Karpas-422 (cell line): Measurements from ENCODE around the gene DNAJC21. TPM values are rescaled to one million over a fixed set of nuclear protein-coding genes. Genes with fewer than 3 reads are reported as not detected.

Source experiments
- DNase-seq: peaks from one replicate; pipeline ENCODE4 v3.0.0-alpha.2; 2015
- H2AFZ ChIP-seq: fragments of 200-600 bp; sonication (generic); 2 replicates; pipeline ENCODE4 v1.6.1; 2014; ENCODE audit warnings: antibody characterized with exemption, low read length, mixed read lengths
- H3K27ac ChIP-seq: fragments of 200-600 bp; sonication (generic); 2 replicates; pipeline ENCODE4 v1.5.1; 2014; ENCODE audit warnings: mild to moderate bottlenecking, low read length, moderate library complexity
- H3K27me3 ChIP-seq: fragments of 200-600 bp; sonication (generic); 2 replicates; pipeline ENCODE4 v1.6.1; 2014; ENCODE audit warnings: low read length, mixed read lengths
- H3K36me3 ChIP-seq: fragments of 200-600 bp; sonication (generic); 2 replicates; pipeline ENCODE4 v1.6.1; 2014; ENCODE audit warnings: low read length, mixed read lengths; ENCODE audit not compliant: insufficient read depth
- H3K4me1 ChIP-seq: fragments of 200-600 bp; sonication (generic); 2 replicates; pipeline ENCODE4 v1.6.1; 2014; ENCODE audit warnings: mild to moderate bottlenecking, low read length, mixed read lengths
- H3K4me2 ChIP-seq: fragments of 200-600 bp; sonication (generic); 2 replicates; pipeline ENCODE4 v1.6.1; 2014; ENCODE audit warnings: low read length, low read depth, mild to moderate bottlenecking; ENCODE audit not compliant: poor library complexity, severe bottlenecking
- H3K4me3 ChIP-seq: fragments of 200-600 bp; sonication (generic); 2 replicates; pipeline ENCODE4 v1.5.1; 2014; ENCODE audit warnings: mild to moderate bottlenecking, antibody characterized with exemption, low read length, mixed read lengths
- H3K79me2 ChIP-seq: fragments of 200-600 bp; sonication (generic); 2 replicates; pipeline ENCODE4 v1.6.1; 2014; ENCODE audit warnings: mild to moderate bottlenecking, low read length, mixed read lengths
- H3K9ac ChIP-seq: fragments of 200-600 bp; sonication (generic); 2 replicates; pipeline ENCODE4 v1.6.0; 2014; ENCODE audit warnings: low read length
- H3K9me2 ChIP-seq: fragments of 200-600 bp; sonication (generic), shearing (Covaris generic); replicated peaks from 2 replicates; pipeline ENCODE4 v1.6.0; 2014; ENCODE audit warnings: mild to moderate bottlenecking, low read length, moderate library complexity; ENCODE audit not compliant: insufficient read depth
- H3K9me3 ChIP-seq: fragments of 300-700, 200-600 bp; sonication (generic); 2 replicates; pipeline ENCODE4 v1.6.1; 2014; ENCODE audit warnings: low read length, mixed read lengths
- H4K20me1 ChIP-seq: fragments of 200-600 bp; sonication (generic); 2 replicates; pipeline ENCODE4 v1.6.1; 2014; ENCODE audit warnings: mild to moderate bottlenecking, antibody characterized with exemption, low read length, low read depth; ENCODE audit not compliant: insufficient read depth
- total RNA-seq: library from RNA; depleted of rRNA; stranded (reverse); fragments of >200 nt; shearing (Covaris generic); gene quantifications from 2 replicates; pipeline ENCODE4 v1.2.3, GENCODE V29; 2014; ENCODE audit warnings: low replicate concordance; rRNA removed

DNAJC21 gene
- 40.4 and 41.0 TPM in 2 replicates for total RNA-seq

- Histone ChIP-seq H3K9me3 (no peaks in the 10 kb centered on the region), H3K27me3 (no peaks in the 10 kb centered on the region), H4K20me1 (no peaks in the 10 kb centered on the region), H3K9ac (peak within 1 kb of the TSS; percentile 88), H3K9me2 (no peaks in the 10 kb centered on the region), H3K4me1 (peaks cover 29% of the 10 kb centered on the region), H3K79me2 (peaks cover 54% of the 10 kb centered on the region), H3K36me3 (peaks cover 30% of the 10 kb centered on the region), H3K4me2 (peak within 1 kb of the TSS; percentile 78), H2AFZ (peak within 1 kb of the TSS; percentile 1; the same call in 1 of the 2 replicates), H3K4me3 (peak within 1 kb of the TSS; percentile 73), H3K27ac (peak within 1 kb of the TSS; percentile 57)
- DNase-seq = peak; percentile 99
These were observed at the start of gene DNAJC21 for GRCh38 chr5:34929134-34929719. DNAJC21 (plus strand) TSS chr5:34929559; CDS start chr5:34929820, 261 bp downstream.

- no peaks in the 10 kb centered on the region for H3K9me2 ChIP-seq
- no peaks in the 10 kb centered on the region for H4K20me1 ChIP-seq
- H3K4me1 ChIP-seq = no peaks in the 10 kb centered on the region
- H3K4me3 ChIP-seq = no peak overlapping the region
- H3K27me3 ChIP-seq = no peaks in the 10 kb centered on the region
- DNase-seq = no peak
- H3K36me3 ChIP-seq = no peaks in the 10 kb centered on the region
- no peak overlapping the region for H2AFZ ChIP-seq
- no peaks in the 10 kb centered on the region for H3K79me2 ChIP-seq
- H3K4me2 ChIP-seq = no peak overlapping the region
- no peak overlapping the region for H3K9ac ChIP-seq
- no peaks in the 10 kb centered on the region for H3K9me3 ChIP-seq
- H3K27ac ChIP-seq = no peak overlapping the region
These were observed 48.1 kb upstream of the DNAJC21 start for GRCh38 chr5:34881246-34881645.

DNA sequence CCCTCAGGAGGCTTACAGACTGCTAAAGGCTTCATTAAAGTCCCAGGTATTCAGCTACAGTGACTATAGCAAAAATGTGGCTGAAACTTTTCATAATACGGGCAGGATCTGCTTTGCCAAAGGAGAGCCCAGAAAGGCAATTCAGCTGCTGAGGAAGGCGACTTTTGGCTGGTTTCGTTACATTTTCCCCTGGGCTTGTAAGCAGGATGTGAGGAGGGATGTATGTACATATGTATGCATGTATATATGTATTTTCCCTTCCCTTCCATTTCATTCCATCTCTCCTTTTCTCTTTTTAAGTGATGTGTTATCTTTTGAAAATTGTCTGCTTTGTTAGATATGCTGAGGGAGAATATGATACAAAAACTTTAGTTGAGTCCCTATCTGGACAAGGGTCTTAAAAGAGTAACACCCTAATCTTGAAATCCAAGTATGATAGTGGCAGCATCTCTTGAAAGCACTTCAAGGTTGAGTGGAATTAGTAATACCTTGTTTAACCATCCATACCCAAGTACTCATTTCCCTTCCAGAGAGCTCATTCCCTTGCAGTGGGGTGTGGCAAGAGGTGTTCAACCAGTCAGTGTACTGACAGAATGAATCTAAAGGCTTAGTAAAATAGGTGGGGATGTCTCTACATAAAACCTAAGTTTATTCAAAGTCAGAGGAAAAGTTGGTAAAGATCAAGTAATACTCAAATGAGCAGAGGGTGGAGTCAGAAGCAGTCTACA, 42.8 kb upstream of the DNAJC21 start:
- H3K9me3 ChIP-seq = no peaks in the 10 kb centered on the region
- no peak overlapping the region for H3K4me3 ChIP-seq
- H4K20me1 ChIP-seq = no peaks in the 10 kb centered on the region
- H3K27ac ChIP-seq = no peak overlapping the region
- no peaks in the 10 kb centered on the region for H3K27me3 ChIP-seq
- H2AFZ ChIP-seq = no peak overlapping the region
- no peaks in the 10 kb centered on the region for H3K36me3 ChIP-seq
- H3K9me2 ChIP-seq = no peaks in the 10 kb centered on the region
- no peak overlapping the region for H3K9ac ChIP-seq
- no peak for DNase-seq
- H3K4me1 ChIP-seq = no peaks in the 10 kb centered on the region
- H3K4me2 ChIP-seq = no peak overlapping the region
- no peaks in the 10 kb centered on the region for H3K79me2 ChIP-seq

DNA sequence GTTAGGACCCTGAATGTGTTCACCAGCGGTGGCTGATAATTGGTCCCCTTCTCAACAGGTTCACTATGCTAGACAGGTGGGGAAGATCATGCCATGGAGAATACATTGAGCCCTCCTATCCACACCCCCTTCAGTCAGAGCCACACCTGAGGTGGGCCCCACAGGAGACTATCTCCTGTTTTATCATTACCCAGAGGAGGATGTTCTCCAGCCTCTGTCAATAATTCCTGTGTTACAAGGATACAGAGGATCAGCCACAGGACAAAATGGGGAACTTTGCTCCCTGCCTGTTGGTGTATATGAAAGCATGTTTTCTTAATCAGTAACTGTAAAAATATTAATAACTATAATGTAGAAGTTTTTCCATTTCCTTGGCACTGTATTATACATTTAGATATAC, 40.0 kb upstream of the DNAJC21 start:
- Histone ChIP-seq H3K4me2 (no peak overlapping the region), H4K20me1 (no peaks in the 10 kb centered on the region), H2AFZ (no peak overlapping the region), H3K9me2 (no peaks in the 10 kb centered on the region), H3K4me3 (no peak overlapping the region), H3K4me1 (no peaks in the 10 kb centered on the region), H3K79me2 (no peaks in the 10 kb centered on the region), H3K36me3 (no peaks in the 10 kb centered on the region), H3K27me3 (no peaks in the 10 kb centered on the region), H3K9ac (no peak overlapping the region), H3K9me3 (no peaks in the 10 kb centered on the region), H3K27ac (no peak overlapping the region)
- no peak for DNase-seq

GRCh38 chr5:34891981-34892380, 37.4 kb upstream of the DNAJC21 start:
- Histone ChIP-seq H3K4me3 (no peak overlapping the region), H3K9me2 (no peaks in the 10 kb centered on the region), H3K79me2 (no peaks in the 10 kb centered on the region), H3K9ac (no peak overlapping the region), H3K36me3 (no peaks in the 10 kb centered on the region), H4K20me1 (no peaks in the 10 kb centered on the region), H3K27me3 (no peaks in the 10 kb centered on the region), H3K4me1 (no peaks in the 10 kb centered on the region), H3K4me2 (no peak overlapping the region), H3K9me3 (no peaks in the 10 kb centered on the region), H2AFZ (no peak overlapping the region), H3K27ac (no peak overlapping the region)
- DNase-seq = no peak

DNA sequence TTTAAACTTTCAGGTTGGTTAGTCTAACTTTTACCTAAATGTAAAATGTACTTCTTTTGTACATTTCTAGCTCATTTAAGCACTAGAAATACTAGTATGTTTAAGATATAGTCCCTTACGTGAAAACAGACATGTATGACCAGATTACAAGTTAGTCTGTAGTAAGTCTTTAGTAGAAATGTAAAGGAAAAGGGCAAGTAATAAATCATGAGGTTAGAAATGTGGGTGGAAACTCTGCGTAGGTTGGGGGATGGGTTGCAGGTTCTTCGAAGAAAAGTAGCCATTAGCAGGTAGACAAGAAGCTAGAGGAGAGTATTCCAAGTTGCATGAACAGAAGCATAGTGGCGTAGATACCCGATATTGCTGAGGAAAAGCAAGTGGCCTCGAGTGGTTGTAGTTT, 36.9 kb upstream of the DNAJC21 start:
- no peak overlapping the region for H2AFZ ChIP-seq
- H3K27me3 ChIP-seq = no peaks in the 10 kb centered on the region
- no peaks in the 10 kb centered on the region for H3K79me2 ChIP-seq
- DNase-seq = no peak
- H3K4me2 ChIP-seq = no peak overlapping the region
- no peaks in the 10 kb centered on the region for H3K36me3 ChIP-seq
- H4K20me1 ChIP-seq = no peaks in the 10 kb centered on the region
- H3K4me1 ChIP-seq = no peaks in the 10 kb centered on the region
- no peaks in the 10 kb centered on the region for H3K9me2 ChIP-seq
- no peak overlapping the region for H3K27ac ChIP-seq
- no peaks in the 10 kb centered on the region for H3K9me3 ChIP-seq
- H3K9ac ChIP-seq = no peak overlapping the region
- H3K4me3 ChIP-seq = no peak overlapping the region

DNA sequence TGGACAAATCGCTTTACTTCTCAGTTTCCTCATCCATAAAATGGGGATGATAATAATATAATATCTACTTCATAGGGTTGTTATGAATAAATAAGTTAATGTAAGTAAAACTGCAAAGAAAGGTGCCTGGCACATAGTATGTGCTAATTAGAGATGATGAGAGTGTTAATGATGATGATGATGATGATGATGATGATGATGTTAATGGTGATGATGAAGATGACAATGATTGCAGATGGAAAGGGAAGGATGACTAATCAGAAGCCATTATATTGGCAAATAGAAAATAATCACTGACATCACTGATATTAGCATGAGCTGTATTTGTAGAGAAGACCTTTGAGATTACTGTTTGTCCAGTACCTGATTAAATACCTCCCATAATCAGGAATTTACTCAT, 34.6 kb upstream of the DNAJC21 start:
- Histone ChIP-seq H3K36me3 (no peaks in the 10 kb centered on the region), H4K20me1 (0 out of 2 replicates have a peak, but pooled peaks cover 3% of the 10 kb centered on the region), H3K4me2 (no peak overlapping the region), H2AFZ (no peak overlapping the region), H3K9ac (no peak overlapping the region), H3K4me3 (no peak overlapping the region), H3K27me3 (no peaks in the 10 kb centered on the region), H3K9me3 (no peaks in the 10 kb centered on the region), H3K79me2 (no peaks in the 10 kb centered on the region), H3K4me1 (no peaks in the 10 kb centered on the region), H3K9me2 (no peaks in the 10 kb centered on the region), H3K27ac (no peak overlapping the region)
- no peak for DNase-seq

- Histone ChIP-seq H2AFZ (no peak overlapping the region), H3K9me2 (no peaks in the 10 kb centered on the region), H3K9me3 (no peaks in the 10 kb centered on the region), H3K27ac (no peak overlapping the region), H3K79me2 (no peaks in the 10 kb centered on the region), H3K4me2 (no peak overlapping the region), H4K20me1 (0 out of 2 replicates have a peak, but pooled peaks cover 3% of the 10 kb centered on the region), H3K4me3 (no peak overlapping the region), H3K9ac (no peak overlapping the region), H3K4me1 (no peaks in the 10 kb centered on the region), H3K27me3 (no peaks in the 10 kb centered on the region), H3K36me3 (no peaks in the 10 kb centered on the region)
- no peak for DNase-seq
These were observed 33.5 kb upstream of the DNAJC21 start for GRCh38 chr5:34895641-34896419.
